Vagina (tissue), 2 donors: ENCODE measurements around the gene GTF3A. TPM values are rescaled to one million over a fixed set of nuclear protein-coding genes. Genes with fewer than 3 reads are reported as not detected.

ENCODE experiments used
- DNase-seq, 2 donors: peaks; one replicate each; pipeline ENCODE4 v3.0.0-alpha.2; 2017; ENCODE audit errors: extremely low spot score in 2 of 2
- H3K27ac ChIP-seq: fragments of 200-600 bp; sonication (generic); one replicate; pipeline ENCODE4 v1.5.1; 2019
- H3K27me3 ChIP-seq: fragments of 200-600 bp; sonication (generic); one replicate; pipeline ENCODE4 v1.5.1; 2019
- H3K36me3 ChIP-seq, 2 donors: fragments of 200-600 bp; sonication (generic); one replicate each; pipeline ENCODE4 v1.5.1; 2017 to 2019
- H3K4me1 ChIP-seq: fragments of 200-600 bp; sonication (generic); one replicate; pipeline ENCODE4 v1.5.1; 2019
- H3K4me3 ChIP-seq, 2 donors: fragments of 200-600 bp; sonication (generic); 1 replicate in 1 of 2; 2 replicates in 1 of 2; pipeline ENCODE4 v1.5.1; 2016 to 2019
- H3K9me3 ChIP-seq: fragments of 200-600 bp; sonication (generic); one replicate; pipeline ENCODE4 v1.5.1; 2019
- POLR2A ChIP-seq, 2 donors: fragments of 450-650 bp; IDR thresholded peaks; one replicate each; pipeline ENCODE4 v1.6.1; 2017; ENCODE audit warnings: antibody characterized with exemption in 2 of 2, mild to moderate bottlenecking in 2 of 2, moderate library complexity in 2 of 2
- POLR2AphosphoS5 ChIP-seq, 2 donors: sonication (generic); formaldehyde crosslinking; IDR thresholded peaks; one replicate each; pipeline ENCODE4 v1.9.0; 2017; ENCODE audit warnings: antibody characterized with exemption in 2 of 2, mild to moderate bottlenecking in 2 of 2, low read depth in 1 of 2; ENCODE audit not compliant: insufficient read depth in 1 of 2
- intact Hi-C: fragments of 100-400 bp; cut with DNase I; formaldehyde crosslinking; loops from one replicate; pipeline ENCODE4 v1.15.1; 2023
- total RNA-seq: library from RNA; depleted of rRNA; stranded (reverse); fragments of >200 nt; gene quantifications from one replicate; pipeline ENCODE4 v1.2.3, GENCODE V29; 2016
- TF ChIP-seq, protein P1 (sequence below), 3 experiments: fragments of 450-650 bp in 2 of 3; fragments of 200-600 bp in 1 of 3; sonication (generic) in 1 of 3; IDR thresholded peaks; one replicate each; pipeline ENCODE4 v1.5.1; 2017 to 2019; ENCODE audit warnings: antibody characterized with exemption in 3 of 3, mild to moderate bottlenecking in 2 of 3, moderate library complexity in 2 of 3

The GTF3A gene
- total RNA-seq, 1 donor from 2014 or later = 142 TPM

DNA sequence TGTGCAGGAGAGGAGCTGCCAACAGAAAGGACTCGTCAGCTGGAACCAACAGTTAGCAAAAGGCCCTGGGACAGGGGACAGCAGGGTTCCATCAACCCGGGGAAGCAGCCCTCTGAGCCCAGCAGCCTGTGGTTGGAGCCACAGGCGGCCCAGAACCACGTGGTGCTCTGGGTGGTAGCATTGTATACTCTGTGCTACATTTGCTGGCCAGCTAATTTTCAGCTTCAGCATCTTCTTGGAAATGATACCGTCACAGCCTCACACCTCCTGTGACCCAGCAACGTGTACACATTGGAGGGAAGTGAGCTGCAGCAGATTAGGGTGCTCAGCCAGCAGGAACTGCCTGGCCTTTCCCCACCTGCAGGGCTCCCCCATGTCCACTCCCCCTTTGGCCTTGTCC, 39.1 kb downstream of the GTF3A start:
- no peaks in the 10 kb centered on the region for H3K27me3 ChIP-seq
- TF ChIP-seq POLR2A (IDR thresholded peaks at IDR 0.05) = no peak
- TF ChIP-seq, protein P1, sequence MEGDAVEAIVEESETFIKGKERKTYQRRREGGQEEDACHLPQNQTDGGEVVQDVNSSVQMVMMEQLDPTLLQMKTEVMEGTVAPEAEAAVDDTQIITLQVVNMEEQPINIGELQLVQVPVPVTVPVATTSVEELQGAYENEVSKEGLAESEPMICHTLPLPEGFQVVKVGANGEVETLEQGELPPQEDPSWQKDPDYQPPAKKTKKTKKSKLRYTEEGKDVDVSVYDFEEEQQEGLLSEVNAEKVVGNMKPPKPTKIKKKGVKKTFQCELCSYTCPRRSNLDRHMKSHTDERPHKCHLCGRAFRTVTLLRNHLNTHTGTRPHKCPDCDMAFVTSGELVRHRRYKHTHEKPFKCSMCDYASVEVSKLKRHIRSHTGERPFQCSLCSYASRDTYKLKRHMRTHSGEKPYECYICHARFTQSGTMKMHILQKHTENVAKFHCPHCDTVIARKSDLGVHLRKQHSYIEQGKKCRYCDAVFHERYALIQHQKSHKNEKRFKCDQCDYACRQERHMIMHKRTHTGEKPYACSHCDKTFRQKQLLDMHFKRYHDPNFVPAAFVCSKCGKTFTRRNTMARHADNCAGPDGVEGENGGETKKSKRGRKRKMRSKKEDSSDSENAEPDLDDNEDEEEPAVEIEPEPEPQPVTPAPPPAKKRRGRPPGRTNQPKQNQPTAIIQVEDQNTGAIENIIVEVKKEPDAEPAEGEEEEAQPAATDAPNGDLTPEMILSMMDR (IDR thresholded peaks at IDR 0.05) = no peak
- no peaks in the 10 kb centered on the region for H3K36me3 ChIP-seq
- no peak overlapping the region for H3K4me3 ChIP-seq
- H3K27ac ChIP-seq = no peak overlapping the region
- DNase-seq = no peak
- no peaks in the 10 kb centered on the region for H3K4me1 ChIP-seq
- intact Hi-C loops = no loop called here
- H3K9me3 ChIP-seq = no peaks in the 10 kb centered on the region

DNA sequence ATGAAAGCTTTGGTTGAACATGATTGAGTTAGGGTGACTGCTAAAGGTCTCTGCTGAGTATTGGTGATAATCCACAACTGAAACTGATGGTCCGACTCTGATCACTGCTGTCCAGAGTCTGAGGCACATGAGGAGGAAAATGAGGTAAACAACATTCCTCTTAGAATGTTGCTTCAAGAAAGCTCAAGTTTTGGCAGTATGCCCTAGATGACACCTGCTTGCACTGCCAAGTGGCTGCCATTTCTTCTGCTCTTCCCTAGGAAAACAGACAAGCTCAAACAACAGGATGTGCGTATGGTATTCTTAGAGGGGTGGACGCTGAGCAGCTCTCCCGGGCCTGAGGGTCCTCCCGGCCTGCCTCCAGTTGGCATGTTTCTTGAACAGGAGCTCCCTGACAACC, 41.2 kb downstream of the GTF3A start:
- TF ChIP-seq POLR2A (IDR thresholded peaks at IDR 0.05) = no peak
- no peak for TF ChIP-seq POLR2AphosphoS5 (IDR thresholded peaks at IDR 0.05; ENCODE audit: insufficient read depth in 1 of 2, low read depth in 1 of 2)
- TF ChIP-seq, protein P1 (IDR thresholded peaks at IDR 0.05) = no peak
- intact Hi-C loops = no loop called here
- H3K27me3 ChIP-seq = no peaks in the 10 kb centered on the region
- no peak for DNase-seq
- H3K36me3 ChIP-seq = no peaks in the 10 kb centered on the region
- H3K27ac ChIP-seq = no peak overlapping the region
- H3K4me3 ChIP-seq = no peak overlapping the region
- no peaks in the 10 kb centered on the region for H3K9me3 ChIP-seq
- no peaks in the 10 kb centered on the region for H3K4me1 ChIP-seq

DNA sequence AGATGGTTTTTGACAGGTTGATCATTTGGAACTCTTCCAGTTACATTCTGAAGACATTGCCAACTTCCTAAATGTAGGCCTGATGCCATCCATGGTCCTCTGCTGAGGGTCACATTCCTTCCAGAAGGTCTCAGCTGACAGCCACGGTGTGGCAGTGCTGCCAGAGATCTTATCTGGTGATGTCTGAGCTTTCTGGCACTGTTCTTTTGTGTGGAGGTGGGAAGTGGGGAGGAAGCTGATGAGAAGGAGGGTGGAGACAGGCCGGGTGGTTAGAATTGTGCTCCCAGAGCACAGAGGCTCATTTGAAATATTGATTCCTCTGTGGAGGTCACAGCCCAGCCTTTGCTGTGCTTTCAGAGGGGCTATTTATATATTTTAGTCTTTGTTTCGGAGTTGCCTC, 42.1 kb downstream of the GTF3A start:
- Histone ChIP-seq H3K4me1 (no peaks in the 10 kb centered on the region), H3K27ac (no peak overlapping the region), H3K27me3 (no peaks in the 10 kb centered on the region), H3K9me3 (no peaks in the 10 kb centered on the region), H3K4me3 (no peak overlapping the region), H3K36me3 (no peaks in the 10 kb centered on the region)
- intact Hi-C loops = no loop called here
- TF ChIP-seq POLR2A (IDR thresholded peaks at IDR 0.05) = no peak
- no peak for TF ChIP-seq POLR2AphosphoS5 (IDR thresholded peaks at IDR 0.05; ENCODE audit: insufficient read depth in 1 of 2, low read depth in 1 of 2)
- TF ChIP-seq, protein P1 (IDR thresholded peaks at IDR 0.05) = no peak
- DNase-seq = no peak

DNA sequence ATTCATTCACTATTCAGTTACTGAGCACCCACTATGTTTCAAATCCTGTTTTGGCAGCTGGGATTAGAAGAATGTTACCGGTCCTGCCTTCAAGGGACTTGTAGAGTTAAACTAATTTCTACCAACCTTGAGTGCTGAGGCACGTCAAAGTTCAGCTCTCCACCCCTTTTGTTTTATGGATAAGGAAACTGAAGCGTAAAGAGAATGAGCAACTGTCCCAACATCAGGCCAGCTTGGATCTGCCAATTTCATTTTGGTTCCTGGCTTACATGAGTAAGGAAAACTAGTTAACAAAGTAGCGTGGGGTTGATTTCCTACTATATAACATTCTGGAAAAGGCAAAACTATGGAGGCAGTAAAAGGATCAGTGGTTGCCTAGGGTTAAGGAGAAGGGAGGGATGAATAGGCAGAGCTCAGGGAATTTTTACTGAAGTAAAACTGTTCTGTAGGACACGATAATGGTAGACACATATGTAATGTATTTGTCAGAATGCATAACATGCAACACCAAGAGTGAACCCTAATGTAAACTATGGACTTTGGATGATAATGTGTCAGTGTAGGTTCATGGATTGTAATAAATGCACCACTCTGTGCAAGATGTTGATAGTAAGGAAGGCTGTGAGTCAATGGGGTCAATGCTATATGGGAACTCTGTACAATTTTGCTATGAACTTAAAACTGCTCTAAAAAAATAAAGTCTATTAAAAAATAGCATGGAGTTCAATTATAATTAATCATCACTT, 45.8 kb downstream of the GTF3A start:
- no peaks in the 10 kb centered on the region for H3K27me3 ChIP-seq
- H3K36me3 ChIP-seq = no peaks in the 10 kb centered on the region
- no peak overlapping the region for H3K27ac ChIP-seq
- H3K4me3 ChIP-seq = no peak overlapping the region
- no peak for DNase-seq
- H3K9me3 ChIP-seq = no peaks in the 10 kb centered on the region
- H3K4me1 ChIP-seq = no peaks in the 10 kb centered on the region
- TF ChIP-seq, protein P1 (IDR thresholded peaks at IDR 0.05) = no peak
- TF ChIP-seq POLR2AphosphoS5 (IDR thresholded peaks at IDR 0.05; ENCODE audit: insufficient read depth in 1 of 2, low read depth in 1 of 2) = no peak
- no peak for TF ChIP-seq POLR2A (IDR thresholded peaks at IDR 0.05)
- intact Hi-C loops = no loop called here

DNA sequence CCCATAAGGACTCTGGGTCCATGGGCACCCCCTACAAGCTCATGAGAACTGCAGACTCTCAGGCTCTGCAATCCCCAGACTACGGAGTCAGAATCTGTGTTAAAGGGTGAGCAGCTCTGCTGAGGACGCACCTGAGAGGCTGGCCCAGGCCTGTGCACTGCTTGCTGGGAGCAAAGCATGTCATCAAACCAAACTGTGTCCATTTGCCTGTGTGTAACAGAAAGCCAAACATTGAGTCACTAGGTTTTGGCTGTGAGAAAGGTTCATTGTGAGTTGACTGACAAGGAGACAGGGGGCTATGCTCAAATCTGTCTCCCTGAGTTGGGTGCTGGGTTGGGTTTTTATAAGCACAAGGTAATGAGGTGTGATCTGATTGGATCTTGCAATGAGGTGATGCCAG, 48.0 kb downstream of the GTF3A start:
- no peak overlapping the region for H3K4me3 ChIP-seq
- no peaks in the 10 kb centered on the region for H3K4me1 ChIP-seq
- no peak for TF ChIP-seq POLR2A (IDR thresholded peaks at IDR 0.05)
- TF ChIP-seq POLR2AphosphoS5 (IDR thresholded peaks at IDR 0.05; ENCODE audit: insufficient read depth in 1 of 2, low read depth in 1 of 2) = no peak
- TF ChIP-seq, protein P1 (IDR thresholded peaks at IDR 0.05) = no peak
- no peak overlapping the region for H3K27ac ChIP-seq
- no peak for DNase-seq
- H3K36me3 ChIP-seq = no peaks in the 10 kb centered on the region
- H3K27me3 ChIP-seq = no peaks in the 10 kb centered on the region
- intact Hi-C loops = no loop called here
- no peaks in the 10 kb centered on the region for H3K9me3 ChIP-seq
